Chondrocyte (in vitro differentiated cells): ENCODE results near the gene LRRC71. TPM values are rescaled to one million over a fixed set of nuclear protein-coding genes. Genes with fewer than 3 reads are reported as not detected.

Experiments used
- DNase-seq: peaks from one replicate; pipeline ENCODE4 v3.0.0; 2021; ENCODE audit warnings: mixed read lengths, low spot score
- H3K27ac Mint-ChIP-seq: one replicate; pipeline ENCODE4 v1.8.0; 2021; ENCODE audit warnings: mild to moderate bottlenecking, moderate library complexity, mixed read lengths; ENCODE audit not compliant: unreplicated experiment
- H3K27me3 Mint-ChIP-seq: 2 replicates; pipeline ENCODE4 v1.8.0; 2021; ENCODE audit warnings: low read depth, mixed read lengths
- H3K36me3 Mint-ChIP-seq: 2 replicates; pipeline ENCODE4 v1.8.0; 2021; ENCODE audit warnings: low read depth, mixed read lengths
- H3K4me1 Mint-ChIP-seq: 2 replicates; pipeline ENCODE4 v1.8.0; 2021; ENCODE audit warnings: low read depth, mild to moderate bottlenecking, mixed read lengths
- H3K4me3 Mint-ChIP-seq: one replicate; pipeline ENCODE4 v1.8.0; 2021; ENCODE audit warnings: mild to moderate bottlenecking, moderate library complexity, mixed read lengths; ENCODE audit not compliant: unreplicated experiment
- H3K9me3 Mint-ChIP-seq: 2 replicates; pipeline ENCODE4 v1.8.0; 2021; ENCODE audit warnings: low read depth, mixed read lengths
- CTCF ChIP-seq: fragments of 200-600 bp; sonication (generic); IDR thresholded peaks from 2 replicates; pipeline ENCODE4 v1.5.0; 2021; ENCODE audit warnings: antibody characterized with exemption, mild to moderate bottlenecking, moderate library complexity
- total RNA-seq: library from RNA; stranded (reverse); gene quantifications from 3 replicates; pipeline ENCODE4 v1.2.1, GENCODE V29; 2021

LRRC71 gene
- total RNA-seq, 1 donor from 2014 or later, result not detected

GRCh38 chr1:156914440-156914856 lies 6.0 kb upstream of the LRRC71 start:
- H3K27ac Mint-ChIP-seq, result no peak overlapping the region
- no peak for TF ChIP-seq CTCF
- H3K4me1 Mint-ChIP-seq, result no peaks in the 10 kb centered on the region
- no peaks in the 10 kb centered on the region for H3K9me3 Mint-ChIP-seq
- DNase-seq, result no peak
- peaks cover 16% of the 10 kb centered on the region for H3K36me3 Mint-ChIP-seq
- no peak overlapping the region for H3K4me3 Mint-ChIP-seq
- no peaks in the 10 kb centered on the region for H3K27me3 Mint-ChIP-seq

GRCh38 chr1:156921053-156921529 lies 659 bp downstream of the LRRC71 start:
- no peak for DNase-seq

GRCh38 chr1:156922986-156923669 lies 2.7 kb downstream of the LRRC71 start:
- Mint-ChIP-seq H3K4me3 (peak overlapping the region; percentile 21), H3K27me3 (peaks cover 57% of the 10 kb centered on the region), H3K9me3 (no peaks in the 10 kb centered on the region), H3K27ac (peak overlapping the region; percentile 59), H3K36me3 (peaks cover 6% of the 10 kb centered on the region), H3K4me1 (peaks cover 34% of the 10 kb centered on the region)
- no peak for DNase-seq
- TF ChIP-seq CTCF, result no peak

More at GRCh38 chr1:156921053-156921529, 659 bp downstream of the LRRC71 start:
- Mint-ChIP-seq H3K4me3 (peak overlapping the region; percentile 27), H3K27ac (no peak overlapping the region), H3K27me3 (peaks cover 47% of the 10 kb centered on the region), H3K4me1 (peaks cover 22% of the 10 kb centered on the region), H3K36me3 (peaks cover 6% of the 10 kb centered on the region), H3K9me3 (no peaks in the 10 kb centered on the region)
- TF ChIP-seq CTCF, result no peak

GRCh38 chr1:156923670-156924477 lies 3.4 kb downstream of the LRRC71 start:
- H3K36me3 Mint-ChIP-seq, result peaks cover 2% of the 10 kb centered on the region
- no peak for DNase-seq
- TF ChIP-seq CTCF, result no peak
- no peaks in the 10 kb centered on the region for H3K9me3 Mint-ChIP-seq
- no peak overlapping the region for H3K27ac Mint-ChIP-seq
- H3K27me3 Mint-ChIP-seq, result peaks cover 63% of the 10 kb centered on the region
- H3K4me3 Mint-ChIP-seq, result peak overlapping the region; percentile 42
- H3K4me1 Mint-ChIP-seq, result peaks cover 36% of the 10 kb centered on the region

GRCh38 chr1:156924478-156925153 lies 4.2 kb downstream of the LRRC71 start:
- Mint-ChIP-seq H3K4me3 (no peak overlapping the region), H3K27ac (no peak overlapping the region), H3K27me3 (peaks cover 70% of the 10 kb centered on the region), H3K36me3 (peaks cover 2% of the 10 kb centered on the region), H3K9me3 (no peaks in the 10 kb centered on the region), H3K4me1 (peaks cover 36% of the 10 kb centered on the region)
- no peak for TF ChIP-seq CTCF
- DNase-seq, result no peak
